OCI-LY3 (cell line): ENCODE results near the gene TMPRSS3.

ENCODE experiments used
- H2AFZ ChIP-seq: fragments of 200-600, 300-600 bp; shearing (Covaris generic); 2 replicates; pipeline ENCODE4 v1.6.0; 2014; ENCODE audit warnings: antibody characterized with exemption, low read depth, low read length
- H3K27ac ChIP-seq: fragments of 200-600, 300-600 bp; sonication (generic); 2 replicates; pipeline ENCODE4 v1.5.1; 2014; ENCODE audit warnings: mild to moderate bottlenecking, low read length, moderate library complexity, mixed read lengths
- H3K27me3 ChIP-seq: fragments of 200-600, 300-600 bp; sonication (generic); 2 replicates; pipeline ENCODE4 v1.6.1; 2014; ENCODE audit warnings: low read depth, low read length, mixed read lengths
- H3K36me3 ChIP-seq: fragments of 200-600, 300-600 bp; sonication (generic); replicated peaks from 2 replicates; pipeline ENCODE3; 2014; ENCODE audit warnings: low read depth, low read length, mixed read lengths
- H3K4me1 ChIP-seq: fragments of 300-600, 200-600 bp; sonication (generic); 2 replicates; pipeline ENCODE4 v1.6.1; 2014; ENCODE audit warnings: low read length, mixed read lengths
- H3K4me2 ChIP-seq: fragments of 200-600, 300-600 bp; sonication (generic); 2 replicates; pipeline ENCODE4 v1.6.1; 2014; ENCODE audit warnings: low read length, mixed read lengths
- H3K4me3 ChIP-seq: fragments of 300-600, 200-600 bp; sonication (generic); 2 replicates; pipeline ENCODE4 v1.5.1; 2014; ENCODE audit warnings: antibody characterized with exemption, mild to moderate bottlenecking, low read length, moderate library complexity
- H3K79me2 ChIP-seq: fragments of 300-600, 200-600 bp; shearing (Covaris generic); 2 replicates; pipeline ENCODE4 v1.6.1; 2014; ENCODE audit warnings: mild to moderate bottlenecking, low read length, mixed read lengths
- H3K9ac ChIP-seq: fragments of 300-600, 200-600 bp; shearing (Covaris generic); 2 replicates; pipeline ENCODE4 v1.6.0; 2014; ENCODE audit warnings: mild to moderate bottlenecking, low read length, moderate library complexity
- H3K9me3 ChIP-seq: fragments of 200-600, 300-600 bp; shearing (Covaris generic); 2 replicates; pipeline ENCODE4 v1.6.1; 2014; ENCODE audit warnings: low read length, mixed read lengths; ENCODE audit not compliant: insufficient read depth
- H4K20me1 ChIP-seq: fragments of 200-600, 300-600 bp; sonication (generic); 2 replicates; pipeline ENCODE4 v1.6.1; 2016; ENCODE audit warnings: low read length, mixed read lengths; ENCODE audit not compliant: insufficient read depth
- CTCF ChIP-seq: fragments of 200-600, 300-600 bp; sonication (generic); IDR thresholded peaks from 2 replicates; pipeline ENCODE4 v1.5.1; 2014; ENCODE audit warnings: antibody characterized with exemption, low read length, low read depth
- EZH2phosphoT487 ChIP-seq: fragments of 200-600 bp; shearing (Covaris generic); IDR thresholded peaks from 2 replicates; pipeline ENCODE4 v1.6.1; 2018; ENCODE audit warnings: antibody characterized with exemption, mixed run types, low read depth

TMPRSS3 gene

GRCh38 chr21:42362198-42362597, 33.7 kb downstream of the TMPRSS3 start:
- H3K27me3 ChIP-seq = peaks cover 11% of the 10 kb centered on the region; the same call in 1 of the 2 replicates
- no peak overlapping the region for H3K27ac ChIP-seq
- H3K4me3 ChIP-seq = no peak overlapping the region
- no peak for TF ChIP-seq EZH2phosphoT487
- TF ChIP-seq CTCF = no peak
- no peaks in the 10 kb centered on the region for H3K9me3 ChIP-seq
- no peaks in the 10 kb centered on the region for H4K20me1 ChIP-seq
- H2AFZ ChIP-seq = no peak overlapping the region
- no peaks in the 10 kb centered on the region for H3K79me2 ChIP-seq
- no peak overlapping the region for H3K9ac ChIP-seq
- no peaks in the 10 kb centered on the region for H3K4me1 ChIP-seq
- H3K36me3 ChIP-seq = no peaks in the 10 kb centered on the region
- no peak overlapping the region for H3K4me2 ChIP-seq

- Histone ChIP-seq H3K9ac (no peak overlapping the region), H3K27ac (no peak overlapping the region), H3K4me3 (no peak overlapping the region), H3K27me3 (peaks cover 11% of the 10 kb centered on the region; the same call in 1 of the 2 replicates), H2AFZ (no peak overlapping the region), H3K9me3 (no peaks in the 10 kb centered on the region), H3K4me1 (no peaks in the 10 kb centered on the region), H3K36me3 (no peaks in the 10 kb centered on the region), H3K4me2 (no peak overlapping the region), H4K20me1 (no peaks in the 10 kb centered on the region), H3K79me2 (no peaks in the 10 kb centered on the region)
- no peak for TF ChIP-seq EZH2phosphoT487
- no peak for TF ChIP-seq CTCF
Measured at GRCh38 chr21:42361286-42361685, 34.6 kb downstream of the TMPRSS3 start.

- TF ChIP-seq CTCF = no peak; the same call in 1 of the 2 replicates
- no peak for TF ChIP-seq EZH2phosphoT487
- no peak overlapping the region for H2AFZ ChIP-seq
- no peaks in the 10 kb centered on the region for H3K79me2 ChIP-seq
- H3K4me1 ChIP-seq = no peaks in the 10 kb centered on the region
- H3K36me3 ChIP-seq = no peaks in the 10 kb centered on the region
- no peak overlapping the region for H3K4me2 ChIP-seq
- no peak overlapping the region for H3K4me3 ChIP-seq
- H3K27me3 ChIP-seq = peaks cover 11% of the 10 kb centered on the region; the same call in 1 of the 2 replicates
- no peak overlapping the region for H3K27ac ChIP-seq
- H3K9ac ChIP-seq = no peak overlapping the region
- 0 out of 2 replicates have a peak, but pooled peaks cover under 1% of the 10 kb centered on the region for H3K9me3 ChIP-seq
- no peaks in the 10 kb centered on the region for H4K20me1 ChIP-seq
Measured at GRCh38 chr21:42360317-42360716, 35.5 kb downstream of the TMPRSS3 start.

GRCh38 chr21:42358937-42359336, 36.9 kb downstream of the TMPRSS3 start:
- TF ChIP-seq EZH2phosphoT487 (no peak), CTCF (no peak)
- Histone ChIP-seq H3K9me3 (peaks cover 5% of the 10 kb centered on the region; the same call in 1 of the 2 replicates), H3K79me2 (no peaks in the 10 kb centered on the region), H3K9ac (no peak overlapping the region), H3K36me3 (peaks cover 4% of the 10 kb centered on the region), H3K27me3 (peaks cover 6% of the 10 kb centered on the region; the same call in 1 of the 2 replicates), H3K4me2 (no peak overlapping the region), H2AFZ (no peak overlapping the region), H3K4me1 (peaks cover 2% of the 10 kb centered on the region; the same call in 1 of the 2 replicates), H4K20me1 (no peaks in the 10 kb centered on the region), H3K4me3 (no peak overlapping the region), H3K27ac (no peak overlapping the region)
